MCF 10A (cell line): ENCODE results near the gene C20orf204. TPM values are rescaled to one million over a fixed set of nuclear protein-coding genes. Genes with fewer than 3 reads are reported as not detected.
A peak's percentile ranks its signal among the peaks of the same experiment; 100 is the strongest.

Experiments used
- BruUV-seq: library from RNA; stranded (reverse); fragments of 400-500 nt; replicated peaks from 2 replicates; lab custom pipeline; 2021; lab: Mats Ljungman, UMichigan
- CTCF ChIA-PET: fragments of 300-600 bp; sonication (Branson Sonifier 250); formaldehyde crosslinking; extraction: SDS; loops from one replicate; lab custom pipeline; 2021; ENCODE audit warnings: antibody characterized with exemption, inconsistent platforms; lab: Yijun Ruan, JAX
- POLR2A ChIA-PET: fragments of 300-600, 350-650 bp; sonication (Branson Sonifier 250); formaldehyde crosslinking; extraction: SDS; loops from one replicate; lab custom pipeline; 2020; ENCODE audit warnings: antibody characterized with exemption, inconsistent platforms; lab: Yijun Ruan, JAX
- DNase-seq: peaks from one replicate; pipeline ENCODE4 v3.0.0-alpha.2; 2018; ENCODE audit not compliant: unreplicated experiment
- H3K27ac Mint-ChIP-seq: one replicate; pipeline ENCODE4 v1.8.0; 2022; ENCODE audit warnings: mild to moderate bottlenecking, low read depth, mixed read lengths; ENCODE audit not compliant: unreplicated experiment
- H3K27me3 Mint-ChIP-seq: one replicate; pipeline ENCODE4 v1.8.0; 2022; ENCODE audit warnings: mixed read lengths; ENCODE audit not compliant: insufficient read depth, unreplicated experiment
- H3K36me3 Mint-ChIP-seq: one replicate; pipeline ENCODE4 v1.8.0; 2022; ENCODE audit warnings: mild to moderate bottlenecking, moderate library complexity, mixed read lengths; ENCODE audit not compliant: insufficient read depth, unreplicated experiment
- H3K4me1 Mint-ChIP-seq: one replicate; pipeline ENCODE4 v1.8.0; 2022; ENCODE audit warnings: mixed read lengths; ENCODE audit not compliant: insufficient read depth, unreplicated experiment
- H3K4me3 Mint-ChIP-seq: one replicate; pipeline ENCODE4 v1.8.0; 2022; ENCODE audit warnings: mild to moderate bottlenecking, moderate library complexity, mixed read lengths; ENCODE audit not compliant: unreplicated experiment
- H3K9me3 Mint-ChIP-seq: one replicate; pipeline ENCODE4 v1.8.0; 2022; ENCODE audit warnings: mixed read lengths; ENCODE audit not compliant: unreplicated experiment
- intact Hi-C: fragments of 100-400 bp; cut with micrococcal nuclease; formaldehyde crosslinking; loops from 2 replicates; pipeline ENCODE4 v1.14.1; 2022
- total RNA-seq: library from RNA; stranded (reverse); gene quantifications from 2 replicates; pipeline ENCODE4 v1.2.3, GENCODE V29; 2022
- TF ChIP-seq, protein P1 (sequence below): fragments of 200-600 bp; IDR thresholded peaks from one replicate; pipeline ENCODE4 v1.8.0; 2022; ENCODE audit warnings: antibody characterized with exemption, mild to moderate bottlenecking; ENCODE audit not compliant: unreplicated experiment

The C20orf204 gene
- total RNA-seq, 1 experiment from 2014 or later, result 1.1 TPM

DNA sequence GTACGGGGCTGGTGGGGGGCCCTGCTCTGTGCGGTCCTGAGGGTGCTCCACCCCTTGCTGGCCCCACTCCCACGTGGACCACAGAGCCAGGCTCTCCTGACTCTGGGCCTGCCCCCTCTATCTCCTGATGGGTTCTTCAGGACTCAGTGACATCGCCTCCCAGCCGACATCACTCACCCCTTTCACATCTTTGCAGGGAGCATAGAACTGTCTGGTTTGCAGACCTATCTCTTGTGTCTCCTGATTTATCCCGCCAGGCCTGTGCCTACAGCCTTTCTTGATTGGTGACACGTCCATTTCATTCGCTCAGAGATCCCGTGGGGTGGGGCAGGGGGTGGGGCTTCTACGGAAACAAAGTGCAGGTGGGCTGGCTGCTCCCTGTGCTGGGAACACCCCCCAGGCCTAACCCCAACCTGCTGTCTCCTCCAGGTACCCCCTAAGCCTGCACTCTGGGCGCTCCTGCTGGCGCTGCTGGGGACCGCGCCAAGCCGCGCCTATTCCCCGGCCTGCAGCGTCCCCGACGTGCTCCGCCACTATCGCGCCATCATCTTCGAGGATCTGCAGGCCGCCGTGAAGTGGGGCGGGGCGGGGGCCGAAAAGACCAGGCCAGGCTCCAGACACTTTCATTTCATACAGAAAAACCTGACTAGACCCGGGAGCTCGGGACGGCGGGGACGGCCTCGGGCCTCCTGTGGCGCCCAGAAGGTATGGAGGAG is 1.7 kb downstream of the C20orf204 start:
- CTCF ChIA-PET, result interaction anchor here (0.6 to 10.8 kb wide), 27 partner anchors 8 to 396 kb away, joined by 3 to 284 read pairs (median 9); partner anchors contain the start of genes RGS19, SAMD10 and TCEA2
- intact Hi-C loops, result loop anchor here (2.0 kb wide), 1 partner anchor 57 kb away; the partner anchor contains the start of gene PRPF6
- POLR2A ChIA-PET, result interaction anchor here (0.6 to 3.8 kb wide), 10 partner anchors 12 to 496 kb away, joined by 3 to 26 read pairs (median 6); partner anchors contain the start of genes PRPF6, RGS19, SAMD10 and SOX18
- no peaks in the 10 kb centered on the region for H3K9me3 Mint-ChIP-seq
- peaks cover 34% of the 10 kb centered on the region for H3K36me3 Mint-ChIP-seq
- no peak for DNase-seq
- no peaks in the 10 kb centered on the region for H3K27me3 Mint-ChIP-seq
- H3K27ac Mint-ChIP-seq, result no peak overlapping the region
- BruUV-seq, result no TSS peak
- peaks cover 9% of the 10 kb centered on the region for H3K4me1 Mint-ChIP-seq
- TF ChIP-seq, protein P1, sequence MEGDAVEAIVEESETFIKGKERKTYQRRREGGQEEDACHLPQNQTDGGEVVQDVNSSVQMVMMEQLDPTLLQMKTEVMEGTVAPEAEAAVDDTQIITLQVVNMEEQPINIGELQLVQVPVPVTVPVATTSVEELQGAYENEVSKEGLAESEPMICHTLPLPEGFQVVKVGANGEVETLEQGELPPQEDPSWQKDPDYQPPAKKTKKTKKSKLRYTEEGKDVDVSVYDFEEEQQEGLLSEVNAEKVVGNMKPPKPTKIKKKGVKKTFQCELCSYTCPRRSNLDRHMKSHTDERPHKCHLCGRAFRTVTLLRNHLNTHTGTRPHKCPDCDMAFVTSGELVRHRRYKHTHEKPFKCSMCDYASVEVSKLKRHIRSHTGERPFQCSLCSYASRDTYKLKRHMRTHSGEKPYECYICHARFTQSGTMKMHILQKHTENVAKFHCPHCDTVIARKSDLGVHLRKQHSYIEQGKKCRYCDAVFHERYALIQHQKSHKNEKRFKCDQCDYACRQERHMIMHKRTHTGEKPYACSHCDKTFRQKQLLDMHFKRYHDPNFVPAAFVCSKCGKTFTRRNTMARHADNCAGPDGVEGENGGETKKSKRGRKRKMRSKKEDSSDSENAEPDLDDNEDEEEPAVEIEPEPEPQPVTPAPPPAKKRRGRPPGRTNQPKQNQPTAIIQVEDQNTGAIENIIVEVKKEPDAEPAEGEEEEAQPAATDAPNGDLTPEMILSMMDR, result no peak
- H3K4me3 Mint-ChIP-seq, result peak overlapping the region; percentile 65

DNA sequence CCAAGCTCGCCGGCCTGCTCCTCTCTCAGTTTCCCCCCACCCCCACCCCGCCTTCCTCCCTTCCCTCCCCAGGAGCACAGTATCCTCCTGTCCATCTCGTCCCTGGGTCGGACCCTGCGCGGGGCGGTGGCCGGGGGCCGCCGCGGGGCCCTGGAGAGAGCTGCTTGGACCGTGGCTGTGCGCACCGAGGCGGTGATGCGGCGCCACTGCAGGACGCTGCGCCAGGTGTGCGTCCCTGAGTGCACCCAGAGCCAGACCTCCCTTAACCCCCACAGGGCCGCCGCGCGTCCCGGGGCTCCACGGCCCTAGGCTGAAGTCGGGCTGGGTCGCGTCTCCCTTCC is 2.2 kb downstream of the C20orf204 start:
- no peaks in the 10 kb centered on the region for H3K9me3 Mint-ChIP-seq
- no peak overlapping the region for H3K27ac Mint-ChIP-seq
- CTCF ChIA-PET, result interaction anchor here (0.6 to 10.8 kb wide), 35 partner anchors 8 to 601 kb away, joined by 3 to 284 read pairs (median 5); partner anchors contain the start of genes RGS19, SAMD10 and TCEA2
- peaks cover 9% of the 10 kb centered on the region for H3K4me1 Mint-ChIP-seq
- TF ChIP-seq, protein P1, result no peak
- POLR2A ChIA-PET, result interaction anchor here (0.9 to 3.8 kb wide), 11 partner anchors 12 to 496 kb away, joined by 3 to 26 read pairs (median 9); partner anchors contain the start of genes LKAAEAR1, PRPF6, RGS19 and SAMD10
- H3K4me3 Mint-ChIP-seq, result peak overlapping the region; percentile 65
- no TSS peak for BruUV-seq
- H3K27me3 Mint-ChIP-seq, result no peaks in the 10 kb centered on the region
- H3K36me3 Mint-ChIP-seq, result peaks cover 29% of the 10 kb centered on the region
- intact Hi-C loops, result loop anchor here (2.0 kb wide), 1 partner anchor 57 kb away; the partner anchor contains the start of gene PRPF6
- no peak for DNase-seq

DNA sequence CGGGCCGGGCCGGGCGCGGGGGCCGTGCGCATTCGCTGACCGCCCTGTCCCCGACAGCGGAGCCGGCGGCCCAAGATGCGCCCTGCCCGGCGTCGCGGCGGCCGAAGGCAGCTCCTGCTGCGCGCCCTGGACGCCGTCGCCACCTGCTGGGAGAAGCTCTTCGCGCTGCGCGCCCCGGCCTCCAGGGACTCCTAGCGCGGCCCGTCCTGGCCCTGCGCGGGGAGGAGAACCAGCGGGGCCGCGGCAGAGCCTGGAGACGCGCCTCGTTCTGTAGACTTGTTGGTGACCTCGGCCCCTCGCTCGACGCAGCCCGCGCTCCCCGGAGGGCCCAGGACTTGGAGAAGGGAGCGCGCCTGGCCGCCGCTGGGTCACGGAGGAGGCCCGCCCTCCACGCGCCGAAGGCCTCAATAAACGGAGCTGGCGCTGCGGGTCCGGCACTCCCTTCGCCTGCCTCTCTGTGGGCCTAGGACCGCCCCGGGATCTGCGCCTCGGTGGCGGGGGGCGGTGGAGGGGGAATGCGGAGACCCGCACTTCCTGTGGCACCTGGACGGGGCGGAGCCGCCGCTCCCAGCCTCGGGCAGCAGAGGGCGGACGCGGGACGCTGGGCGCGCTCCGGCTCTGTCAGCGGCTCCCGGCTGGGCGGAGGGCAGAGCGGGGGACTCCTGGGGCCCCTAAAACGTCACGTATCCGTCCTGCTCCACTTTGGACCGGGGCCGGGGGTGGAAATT is 2.7 kb downstream of the C20orf204 start:
- BruUV-seq, result no TSS peak
- H3K4me1 Mint-ChIP-seq, result peaks cover 9% of the 10 kb centered on the region
- intact Hi-C loops, result loop anchor here (1.0 to 2.0 kb wide), 3 partner anchors 19 to 82 kb away; partner anchors contain the start of gene PRPF6
- CTCF ChIA-PET, result interaction anchor here (0.6 to 10.8 kb wide), 46 partner anchors 8 to 602 kb away, joined by 3 to 284 read pairs (median 4); partner anchors contain the start of genes LKAAEAR1, OPRL1, RGS19 and SAMD10
- H3K4me3 Mint-ChIP-seq, result peak overlapping the region; percentile 65
- no peak overlapping the region for H3K27ac Mint-ChIP-seq
- no peaks in the 10 kb centered on the region for H3K9me3 Mint-ChIP-seq
- no peaks in the 10 kb centered on the region for H3K27me3 Mint-ChIP-seq
- POLR2A ChIA-PET, result interaction anchor here (0.6 to 3.8 kb wide), 18 partner anchors 9 to 497 kb away, joined by 3 to 26 read pairs (median 5); partner anchors contain the start of genes LKAAEAR1, PRPF6, RGS19 and SAMD10
- TF ChIP-seq, protein P1, result peak; percentile 79
- DNase-seq, result peak; percentile 77
- peaks cover 23% of the 10 kb centered on the region for H3K36me3 Mint-ChIP-seq
